HEK293 (cell line): ENCODE results near the gene CCDC117.

Experiments used
- CTCF ChIP-seq: fragments of 450-650 bp; formaldehyde crosslinking; IDR thresholded peaks from 2 replicates; pipeline ENCODE4 v1.5.1; 2016; ENCODE audit warnings: missing biosample characterization, missing genetic modification characterization
- FEZF1 ChIP-seq: fragments of 450-650 bp; formaldehyde crosslinking; IDR thresholded peaks from 2 replicates; pipeline ENCODE4 v1.5.1; 2016; ENCODE audit warnings: missing biosample characterization, missing genetic modification characterization
- SP2 ChIP-seq: fragments of 450-650 bp; formaldehyde crosslinking; IDR thresholded peaks from 2 replicates; pipeline ENCODE4 v1.5.1; 2016; ENCODE audit warnings: missing biosample characterization, missing genetic modification characterization
- SP7 ChIP-seq: fragments of 450-650 bp; formaldehyde crosslinking; IDR thresholded peaks from 2 replicates; pipeline ENCODE4 v1.5.1; 2016; ENCODE audit warnings: missing biosample characterization, missing genetic modification characterization
- TSHZ1 ChIP-seq: fragments of 450-650 bp; formaldehyde crosslinking; IDR thresholded peaks from 2 replicates; pipeline ENCODE4 v1.5.1; 2016; ENCODE audit warnings: missing biosample characterization, missing genetic modification characterization, borderline replicate concordance
- ZBTB49 ChIP-seq: fragments of 450-650 bp; formaldehyde crosslinking; IDR thresholded peaks from 2 replicates; pipeline ENCODE4 v1.5.1; 2016; ENCODE audit warnings: missing biosample characterization, missing genetic modification characterization, low read depth
- ZFP41 ChIP-seq: fragments of 450-650 bp; formaldehyde crosslinking; IDR thresholded peaks from 2 replicates; pipeline ENCODE4 v1.5.1; 2016; ENCODE audit warnings: missing biosample characterization, missing genetic modification characterization, borderline replicate concordance
- ZNF133 ChIP-seq: fragments of 450-650 bp; formaldehyde crosslinking; IDR thresholded peaks from 2 replicates; pipeline ENCODE4 v1.5.1; 2016; ENCODE audit warnings: missing biosample characterization, missing genetic modification characterization
- ZNF292 ChIP-seq: fragments of 450-650 bp; formaldehyde crosslinking; IDR thresholded peaks from 2 replicates; pipeline ENCODE4 v1.5.1; 2016; ENCODE audit warnings: low read depth, missing biosample characterization, missing genetic modification characterization, borderline replicate concordance
- ZSCAN16 ChIP-seq: fragments of 450-650 bp; formaldehyde crosslinking; IDR thresholded peaks from 2 replicates; pipeline ENCODE4 v1.5.1; 2016; ENCODE audit warnings: missing biosample characterization, missing genetic modification characterization
- TF ChIP-seq, protein P1 (sequence below): fragments of 450-650 bp; formaldehyde crosslinking; IDR thresholded peaks from 2 replicates; pipeline ENCODE4 v1.5.1; 2016; ENCODE audit warnings: missing biosample characterization, missing genetic modification characterization
- TF ChIP-seq, protein P2 (sequence below): fragments of 450-650 bp; formaldehyde crosslinking; IDR thresholded peaks from 2 replicates; pipeline ENCODE4 v1.5.1; 2016; ENCODE audit warnings: missing biosample characterization, missing genetic modification characterization
- TF ChIP-seq, protein P3 (sequence below): fragments of 450-650 bp; formaldehyde crosslinking; IDR thresholded peaks from 2 replicates; pipeline ENCODE4 v1.5.1; 2016; ENCODE audit warnings: missing biosample characterization, missing genetic modification characterization
- TF ChIP-seq, protein P4 (sequence below): fragments of 450-650 bp; formaldehyde crosslinking; IDR thresholded peaks from 2 replicates; pipeline ENCODE4 v1.5.1; 2016; ENCODE audit warnings: missing biosample characterization, missing genetic modification characterization, borderline replicate concordance

DNA sequence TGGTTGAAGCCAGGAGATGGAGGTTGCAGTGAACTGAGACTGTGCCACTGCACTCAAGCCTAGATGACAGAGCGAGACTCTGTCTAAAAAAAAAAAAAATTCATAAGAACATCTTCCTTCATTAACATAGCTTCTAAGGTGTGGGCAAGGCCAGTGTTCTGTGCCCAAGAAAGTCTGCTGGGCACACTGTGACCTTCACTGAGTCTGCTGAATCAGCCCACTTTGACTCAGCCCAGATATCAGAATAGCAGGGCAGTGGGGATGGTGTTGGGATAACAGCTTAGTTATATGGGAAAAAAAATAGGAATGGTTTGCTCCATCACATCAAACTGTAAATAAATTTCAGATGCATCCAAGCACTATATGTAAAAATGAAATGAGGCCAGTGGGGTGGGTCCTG, 60.2 kb downstream of the CCDC117 start:
- TF ChIP-seq ZBTB49 (tag by site-specific recombination) = no peak
- TF ChIP-seq, protein P1, sequence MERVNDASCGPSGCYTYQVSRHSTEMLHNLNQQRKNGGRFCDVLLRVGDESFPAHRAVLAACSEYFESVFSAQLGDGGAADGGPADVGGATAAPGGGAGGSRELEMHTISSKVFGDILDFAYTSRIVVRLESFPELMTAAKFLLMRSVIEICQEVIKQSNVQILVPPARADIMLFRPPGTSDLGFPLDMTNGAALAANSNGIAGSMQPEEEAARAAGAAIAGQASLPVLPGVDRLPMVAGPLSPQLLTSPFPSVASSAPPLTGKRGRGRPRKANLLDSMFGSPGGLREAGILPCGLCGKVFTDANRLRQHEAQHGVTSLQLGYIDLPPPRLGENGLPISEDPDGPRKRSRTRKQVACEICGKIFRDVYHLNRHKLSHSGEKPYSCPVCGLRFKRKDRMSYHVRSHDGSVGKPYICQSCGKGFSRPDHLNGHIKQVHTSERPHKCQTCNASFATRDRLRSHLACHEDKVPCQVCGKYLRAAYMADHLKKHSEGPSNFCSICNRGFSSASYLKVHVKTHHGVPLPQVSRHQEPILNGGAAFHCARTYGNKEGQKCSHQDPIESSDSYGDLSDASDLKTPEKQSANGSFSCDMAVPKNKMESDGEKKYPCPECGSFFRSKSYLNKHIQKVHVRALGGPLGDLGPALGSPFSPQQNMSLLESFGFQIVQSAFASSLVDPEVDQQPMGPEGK (tag by site-specific recombination) = no peak
- TF ChIP-seq TSHZ1 (tag by site-specific recombination) = no peak
- no peak for TF ChIP-seq CTCF (tag by site-specific recombination)
- no peak for TF ChIP-seq SP7 (tag by site-specific recombination)
- TF ChIP-seq ZFP41 (tag by site-specific recombination) = no peak
- TF ChIP-seq, protein P2, sequence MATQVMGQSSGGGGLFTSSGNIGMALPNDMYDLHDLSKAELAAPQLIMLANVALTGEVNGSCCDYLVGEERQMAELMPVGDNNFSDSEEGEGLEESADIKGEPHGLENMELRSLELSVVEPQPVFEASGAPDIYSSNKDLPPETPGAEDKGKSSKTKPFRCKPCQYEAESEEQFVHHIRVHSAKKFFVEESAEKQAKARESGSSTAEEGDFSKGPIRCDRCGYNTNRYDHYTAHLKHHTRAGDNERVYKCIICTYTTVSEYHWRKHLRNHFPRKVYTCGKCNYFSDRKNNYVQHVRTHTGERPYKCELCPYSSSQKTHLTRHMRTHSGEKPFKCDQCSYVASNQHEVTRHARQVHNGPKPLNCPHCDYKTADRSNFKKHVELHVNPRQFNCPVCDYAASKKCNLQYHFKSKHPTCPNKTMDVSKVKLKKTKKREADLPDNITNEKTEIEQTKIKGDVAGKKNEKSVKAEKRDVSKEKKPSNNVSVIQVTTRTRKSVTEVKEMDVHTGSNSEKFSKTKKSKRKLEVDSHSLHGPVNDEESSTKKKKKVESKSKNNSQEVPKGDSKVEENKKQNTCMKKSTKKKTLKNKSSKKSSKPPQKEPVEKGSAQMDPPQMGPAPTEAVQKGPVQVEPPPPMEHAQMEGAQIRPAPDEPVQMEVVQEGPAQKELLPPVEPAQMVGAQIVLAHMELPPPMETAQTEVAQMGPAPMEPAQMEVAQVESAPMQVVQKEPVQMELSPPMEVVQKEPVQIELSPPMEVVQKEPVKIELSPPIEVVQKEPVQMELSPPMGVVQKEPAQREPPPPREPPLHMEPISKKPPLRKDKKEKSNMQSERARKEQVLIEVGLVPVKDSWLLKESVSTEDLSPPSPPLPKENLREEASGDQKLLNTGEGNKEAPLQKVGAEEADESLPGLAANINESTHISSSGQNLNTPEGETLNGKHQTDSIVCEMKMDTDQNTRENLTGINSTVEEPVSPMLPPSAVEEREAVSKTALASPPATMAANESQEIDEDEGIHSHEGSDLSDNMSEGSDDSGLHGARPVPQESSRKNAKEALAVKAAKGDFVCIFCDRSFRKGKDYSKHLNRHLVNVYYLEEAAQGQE = no peak
- TF ChIP-seq SP2 (tag by site-specific recombination) = no peak
- TF ChIP-seq, protein P3, sequence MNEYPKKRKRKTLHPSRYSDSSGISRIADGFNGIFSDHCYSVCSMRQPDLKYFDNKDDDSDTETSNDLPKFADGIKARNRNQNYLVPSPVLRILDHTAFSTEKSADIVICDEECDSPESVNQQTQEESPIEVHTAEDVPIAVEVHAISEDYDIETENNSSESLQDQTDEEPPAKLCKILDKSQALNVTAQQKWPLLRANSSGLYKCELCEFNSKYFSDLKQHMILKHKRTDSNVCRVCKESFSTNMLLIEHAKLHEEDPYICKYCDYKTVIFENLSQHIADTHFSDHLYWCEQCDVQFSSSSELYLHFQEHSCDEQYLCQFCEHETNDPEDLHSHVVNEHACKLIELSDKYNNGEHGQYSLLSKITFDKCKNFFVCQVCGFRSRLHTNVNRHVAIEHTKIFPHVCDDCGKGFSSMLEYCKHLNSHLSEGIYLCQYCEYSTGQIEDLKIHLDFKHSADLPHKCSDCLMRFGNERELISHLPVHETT (tag by site-specific recombination) = no peak
- TF ChIP-seq FEZF1 (tag by site-specific recombination) = no peak
- no peak for TF ChIP-seq ZNF133 (tag by site-specific recombination)
- TF ChIP-seq ZNF292 (tag by site-specific recombination) = no peak
- TF ChIP-seq ZSCAN16 (tag by site-specific recombination) = no peak
- TF ChIP-seq, protein P4, sequence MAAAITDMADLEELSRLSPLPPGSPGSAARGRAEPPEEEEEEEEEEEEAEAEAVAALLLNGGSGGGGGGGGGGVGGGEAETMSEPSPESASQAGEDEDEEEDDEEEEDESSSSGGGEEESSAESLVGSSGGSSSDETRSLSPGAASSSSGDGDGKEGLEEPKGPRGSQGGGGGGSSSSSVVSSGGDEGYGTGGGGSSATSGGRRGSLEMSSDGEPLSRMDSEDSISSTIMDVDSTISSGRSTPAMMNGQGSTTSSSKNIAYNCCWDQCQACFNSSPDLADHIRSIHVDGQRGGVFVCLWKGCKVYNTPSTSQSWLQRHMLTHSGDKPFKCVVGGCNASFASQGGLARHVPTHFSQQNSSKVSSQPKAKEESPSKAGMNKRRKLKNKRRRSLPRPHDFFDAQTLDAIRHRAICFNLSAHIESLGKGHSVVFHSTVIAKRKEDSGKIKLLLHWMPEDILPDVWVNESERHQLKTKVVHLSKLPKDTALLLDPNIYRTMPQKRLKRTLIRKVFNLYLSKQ (tag by site-specific recombination) = no peak
